HEK293 (cell line): Measurements from ENCODE around the gene TNFRSF8.

Experiments used
- CTCF ChIA-PET: fragments of 350-600 bp; formaldehyde crosslinking; extraction: SDS; loops from one replicate; lab custom pipeline; 2021; ENCODE audit warnings: antibody characterized with exemption; lab: Yijun Ruan, JAX
- POLR2A ChIA-PET: fragments of 300-600 bp; formaldehyde crosslinking; extraction: SDS; loops from one replicate; lab custom pipeline; 2020; ENCODE audit warnings: antibody characterized with exemption, inconsistent platforms; lab: Yijun Ruan, JAX
- H3K27ac ChIP-seq: fragments of 200-500 bp; sonication (Bioruptor generic); 2 replicates; pipeline ENCODE4 v1.5.1; 2014; ENCODE audit warnings: low read depth, low read length, control low read depth, inconsistent platforms; ENCODE audit errors: extremely low read depth
- H3K36me3 ChIP-seq, 2 experiments: fragments of 200-500 bp in 1 of 2; sonication (Bioruptor generic) in 1 of 2; 1 replicate in 1 of 2; 2 replicates in 1 of 2; pipeline ENCODE4 v1.5.1; 2014 to 2017; ENCODE audit warnings: inconsistent platforms in 2 of 2, low read length in 2 of 2; ENCODE audit not compliant: control insufficient read depth in 2 of 2, insufficient read depth in 1 of 2
- H3K4me1 ChIP-seq: fragments of 200-500 bp; sonication (Bioruptor generic); 2 replicates; pipeline ENCODE4 v1.5.1; 2014; ENCODE audit warnings: mild to moderate bottlenecking, low read length, inconsistent platforms; ENCODE audit not compliant: control insufficient read depth, insufficient read depth
- H3K4me3 ChIP-seq: 2 replicates; pipeline ENCODE4 v1.5.1; 2011; ENCODE audit warnings: low read depth, mild to moderate bottlenecking, control low read depth, low read length, moderate library complexity
- H3K9me3 ChIP-seq: fragments of 200-500 bp; sonication (Bioruptor generic); 2 replicates; pipeline ENCODE4 v1.5.1; 2014; ENCODE audit warnings: low read depth, low read length, inconsistent platforms; ENCODE audit not compliant: control insufficient read depth, insufficient read depth
- FEZF1 ChIP-seq: fragments of 450-650 bp; formaldehyde crosslinking; IDR thresholded peaks from 2 replicates; pipeline ENCODE4 v1.5.1; 2016; ENCODE audit warnings: missing biosample characterization, missing genetic modification characterization
- MYNN ChIP-seq: fragments of 450-650 bp; formaldehyde crosslinking; IDR thresholded peaks from 2 replicates; pipeline ENCODE4 v1.5.1; 2016; ENCODE audit warnings: missing biosample characterization, missing genetic modification characterization, borderline replicate concordance
- OSR2 ChIP-seq: fragments of 450-650 bp; formaldehyde crosslinking; IDR thresholded peaks from 2 replicates; pipeline ENCODE4 v1.5.1; 2016; ENCODE audit warnings: missing biosample characterization, missing genetic modification characterization
- SCRT2 ChIP-seq: fragments of 450-650 bp; formaldehyde crosslinking; IDR thresholded peaks from 2 replicates; pipeline ENCODE4 v1.5.1; 2016; ENCODE audit warnings: missing biosample characterization, missing genetic modification characterization
- WT1 ChIP-seq: fragments of 450-650 bp; formaldehyde crosslinking; IDR thresholded peaks from 2 replicates; pipeline ENCODE4 v1.5.1; 2016; ENCODE audit warnings: missing biosample characterization, missing genetic modification characterization
- ZBTB49 ChIP-seq: fragments of 450-650 bp; formaldehyde crosslinking; IDR thresholded peaks from 2 replicates; pipeline ENCODE4 v1.5.1; 2016; ENCODE audit warnings: missing biosample characterization, missing genetic modification characterization, low read depth
- ZNF324 ChIP-seq: fragments of 450-650 bp; formaldehyde crosslinking; IDR thresholded peaks from 2 replicates; pipeline ENCODE4 v1.5.1; 2016; ENCODE audit warnings: missing biosample characterization, missing genetic modification characterization
- ZNF366 ChIP-seq: fragments of 450-650 bp; formaldehyde crosslinking; conservative IDR thresholded peaks from 2 replicates; pipeline ENCODE4 v1.5.1; 2016; ENCODE audit warnings: missing biosample characterization, missing genetic modification characterization
- ZNF544 ChIP-seq: fragments of 450-650 bp; formaldehyde crosslinking; IDR thresholded peaks from 2 replicates; pipeline ENCODE4 v1.5.0; 2017; ENCODE audit warnings: missing biosample characterization, missing genetic modification characterization
- ZNF561 ChIP-seq: fragments of 450-650 bp; IDR thresholded peaks from 2 replicates; pipeline ENCODE4 v1.5.1; 2018; ENCODE audit warnings: missing biosample characterization, missing genetic modification characterization, borderline replicate concordance
- ZNF596 ChIP-seq: fragments of 450-650 bp; IDR thresholded peaks from 2 replicates; pipeline ENCODE4 v1.5.0; 2018; ENCODE audit warnings: missing biosample characterization, mild to moderate bottlenecking, missing genetic modification characterization, moderate library complexity
- ZNF610 ChIP-seq: fragments of 450-650 bp; formaldehyde crosslinking; IDR thresholded peaks from 2 replicates; pipeline ENCODE4 v1.5.1; 2016; ENCODE audit warnings: missing biosample characterization, missing genetic modification characterization, borderline replicate concordance
- ZNF639 ChIP-seq: fragments of 450-650 bp; formaldehyde crosslinking; IDR thresholded peaks from 2 replicates; pipeline ENCODE4 v1.5.1; 2016; ENCODE audit warnings: missing biosample characterization, missing genetic modification characterization
- ZNF747 ChIP-seq: fragments of 450-650 bp; formaldehyde crosslinking; IDR thresholded peaks from 2 replicates; pipeline ENCODE4 v1.5.1; 2016; ENCODE audit warnings: missing biosample characterization, missing genetic modification characterization
- ZSCAN23 ChIP-seq: fragments of 450-650 bp; formaldehyde crosslinking; IDR thresholded peaks from 2 replicates; pipeline ENCODE4 v1.5.1; 2016; ENCODE audit warnings: missing biosample characterization, missing genetic modification characterization
- ZSCAN30 ChIP-seq: fragments of 450-650 bp; IDR thresholded peaks from 2 replicates; pipeline ENCODE4 v1.5.1; 2018; ENCODE audit warnings: missing biosample characterization, mild to moderate bottlenecking, missing genetic modification characterization, moderate library complexity
- TF ChIP-seq, protein P1 (sequence below): fragments of 450-650 bp; formaldehyde crosslinking; IDR thresholded peaks from 2 replicates; pipeline ENCODE4 v1.5.1; 2016; ENCODE audit warnings: missing biosample characterization, missing genetic modification characterization
- TF ChIP-seq, protein P2 (sequence below): fragments of 450-650 bp; formaldehyde crosslinking; IDR thresholded peaks from 2 replicates; pipeline ENCODE4 v1.5.1; 2016; ENCODE audit warnings: missing biosample characterization, missing genetic modification characterization

The TNFRSF8 gene

DNA sequence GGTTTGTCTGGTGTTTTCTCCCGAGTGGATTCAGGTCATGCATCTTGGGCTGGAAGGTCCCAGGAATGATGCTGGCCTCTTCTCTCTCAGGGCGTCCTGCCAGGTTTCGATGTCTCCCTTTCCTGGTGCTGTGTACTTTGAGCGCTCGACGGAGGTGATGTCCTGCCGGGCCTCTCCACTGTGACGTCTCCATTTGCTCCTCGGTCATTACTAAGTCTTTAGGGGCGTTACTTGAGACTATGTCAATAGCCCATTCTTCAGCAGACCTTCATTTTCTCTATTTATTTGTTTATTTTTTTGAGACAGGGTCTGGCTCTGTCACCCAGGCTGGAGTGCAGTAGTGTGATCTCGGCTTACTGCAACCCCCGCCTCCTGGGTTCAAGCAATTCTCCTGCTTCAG lies 66.5 kb downstream of the TNFRSF8 start (continued):
- TF ChIP-seq ZNF639 (tag by site-specific recombination) (peak; percentile 62; the same call in 1 of the 2 replicates), ZBTB49 (no peak), ZNF747 (tag by site-specific recombination) (no peak), OSR2 (tag by site-specific recombination) (peak; percentile 62), ZNF561 (tag by site-specific recombination) (no peak), ZNF324 (tag by site-specific recombination) (no peak), WT1 (tag by site-specific recombination) (peak; percentile 78), ZNF596 (tag by site-specific recombination) (no peak), FEZF1 (tag by site-specific recombination) (peak; percentile 41; the same call in 1 of the 2 replicates), MYNN (tag by site-specific recombination) (no peak), ZNF610 (tag by site-specific recombination) (no peak), ZNF366 (tag by site-specific recombination) (no peak)
- TF ChIP-seq, protein P1, sequence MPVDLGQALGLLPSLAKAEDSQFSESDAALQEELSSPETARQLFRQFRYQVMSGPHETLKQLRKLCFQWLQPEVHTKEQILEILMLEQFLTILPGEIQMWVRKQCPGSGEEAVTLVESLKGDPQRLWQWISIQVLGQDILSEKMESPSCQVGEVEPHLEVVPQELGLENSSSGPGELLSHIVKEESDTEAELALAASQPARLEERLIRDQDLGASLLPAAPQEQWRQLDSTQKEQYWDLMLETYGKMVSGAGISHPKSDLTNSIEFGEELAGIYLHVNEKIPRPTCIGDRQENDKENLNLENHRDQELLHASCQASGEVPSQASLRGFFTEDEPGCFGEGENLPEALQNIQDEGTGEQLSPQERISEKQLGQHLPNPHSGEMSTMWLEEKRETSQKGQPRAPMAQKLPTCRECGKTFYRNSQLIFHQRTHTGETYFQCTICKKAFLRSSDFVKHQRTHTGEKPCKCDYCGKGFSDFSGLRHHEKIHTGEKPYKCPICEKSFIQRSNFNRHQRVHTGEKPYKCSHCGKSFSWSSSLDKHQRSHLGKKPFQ (tag by site-specific recombination) = 0 out of 2 replicates have a peak, but pooled peaks have one; percentile 34
- TF ChIP-seq, protein P2, sequence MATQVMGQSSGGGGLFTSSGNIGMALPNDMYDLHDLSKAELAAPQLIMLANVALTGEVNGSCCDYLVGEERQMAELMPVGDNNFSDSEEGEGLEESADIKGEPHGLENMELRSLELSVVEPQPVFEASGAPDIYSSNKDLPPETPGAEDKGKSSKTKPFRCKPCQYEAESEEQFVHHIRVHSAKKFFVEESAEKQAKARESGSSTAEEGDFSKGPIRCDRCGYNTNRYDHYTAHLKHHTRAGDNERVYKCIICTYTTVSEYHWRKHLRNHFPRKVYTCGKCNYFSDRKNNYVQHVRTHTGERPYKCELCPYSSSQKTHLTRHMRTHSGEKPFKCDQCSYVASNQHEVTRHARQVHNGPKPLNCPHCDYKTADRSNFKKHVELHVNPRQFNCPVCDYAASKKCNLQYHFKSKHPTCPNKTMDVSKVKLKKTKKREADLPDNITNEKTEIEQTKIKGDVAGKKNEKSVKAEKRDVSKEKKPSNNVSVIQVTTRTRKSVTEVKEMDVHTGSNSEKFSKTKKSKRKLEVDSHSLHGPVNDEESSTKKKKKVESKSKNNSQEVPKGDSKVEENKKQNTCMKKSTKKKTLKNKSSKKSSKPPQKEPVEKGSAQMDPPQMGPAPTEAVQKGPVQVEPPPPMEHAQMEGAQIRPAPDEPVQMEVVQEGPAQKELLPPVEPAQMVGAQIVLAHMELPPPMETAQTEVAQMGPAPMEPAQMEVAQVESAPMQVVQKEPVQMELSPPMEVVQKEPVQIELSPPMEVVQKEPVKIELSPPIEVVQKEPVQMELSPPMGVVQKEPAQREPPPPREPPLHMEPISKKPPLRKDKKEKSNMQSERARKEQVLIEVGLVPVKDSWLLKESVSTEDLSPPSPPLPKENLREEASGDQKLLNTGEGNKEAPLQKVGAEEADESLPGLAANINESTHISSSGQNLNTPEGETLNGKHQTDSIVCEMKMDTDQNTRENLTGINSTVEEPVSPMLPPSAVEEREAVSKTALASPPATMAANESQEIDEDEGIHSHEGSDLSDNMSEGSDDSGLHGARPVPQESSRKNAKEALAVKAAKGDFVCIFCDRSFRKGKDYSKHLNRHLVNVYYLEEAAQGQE (tag by site-specific recombination) = no peak

- H3K9me3 ChIP-seq = no peaks in the 10 kb centered on the region
- H3K27ac ChIP-seq = no peak overlapping the region
- ChIA-PET POLR2A (no interaction called here), CTCF (interaction anchor here (0.8 to 1.1 kb wide), 2 partner anchors 13 to 51 kb away, joined by 3 to 4 read pairs; no protein-coding TSS in a partner anchor)
- H3K36me3 ChIP-seq = no peaks in the 10 kb centered on the region
- no peaks in the 10 kb centered on the region for H3K4me1 ChIP-seq
- H3K4me3 ChIP-seq = no peak overlapping the region
- TF ChIP-seq ZNF544 (tag by site-specific recombination) = no peak
- peak; percentile 29; the same call in 1 of the 2 replicates for TF ChIP-seq SCRT2 (tag by site-specific recombination)
- no peak for TF ChIP-seq ZNF610 (tag by site-specific recombination)
- no peak for TF ChIP-seq ZSCAN30
- no peak for TF ChIP-seq ZSCAN23 (tag by site-specific recombination)
These were observed 67.5 kb downstream of the TNFRSF8 start for GRCh38 chr1:12130466-12131130.
